CD4-positive, alpha-beta memory T cell (primary cell): ENCODE measurements around the gene POP7. TPM values are rescaled to one million over a fixed set of nuclear protein-coding genes. Genes with fewer than 3 reads are reported as not detected.
"Not testable (repeated sequence)": the region's sequence is repeated elsewhere in the genome, so short reads cannot be mapped to it uniquely, and the experiment has no call there.

Experiments
- CTCF ChIA-PET: fragments of 350-600 bp; sonication (Branson Sonifier 250); formaldehyde crosslinking; loops from one replicate; lab custom pipeline; 2021; ENCODE audit warnings: inconsistent platforms; ENCODE audit not compliant: partially characterized antibody; lab: Charles Lee
- POLR2A ChIA-PET: fragments of 350-600 bp; sonication (Branson Sonifier 250); formaldehyde crosslinking; loops from one replicate; lab custom pipeline; 2021; ENCODE audit not compliant: partially characterized antibody; lab: Charles Lee
- DNase-seq, 5 donors: peaks; one replicate each; pipeline versions ENCODE4 v3.0.0 to v3.0.0-alpha.2; 2020 to 2022; ENCODE audit warnings: mixed read lengths in 1 of 5
- H3K27ac ChIP-seq: one replicate; pipeline ENCODE4 v1.7.0; 2013; ENCODE audit warnings: low read depth, low read length
- H3K27me3 ChIP-seq: 2 replicates; pipeline ENCODE4 v1.7.0; 2013; ENCODE audit warnings: mild to moderate bottlenecking, low read length, moderate library complexity; ENCODE audit not compliant: insufficient read depth
- H3K36me3 ChIP-seq: 2 replicates; pipeline ENCODE4 v1.7.0; 2013; ENCODE audit warnings: mild to moderate bottlenecking, low read length, moderate library complexity; ENCODE audit not compliant: insufficient read depth
- H3K4me1 ChIP-seq: 2 replicates; pipeline ENCODE4 v1.7.0; 2013; ENCODE audit warnings: mild to moderate bottlenecking, low read length, moderate library complexity; ENCODE audit not compliant: insufficient read depth
- H3K4me3 ChIP-seq, 2 donors: one replicate each; pipeline ENCODE4 v1.7.0; 2013; ENCODE audit warnings: low read length in 2 of 2, mild to moderate bottlenecking in 1 of 2
- H3K9me3 ChIP-seq, 2 donors: one replicate each; pipeline ENCODE4 v1.7.0; 2013; ENCODE audit warnings: low read length in 2 of 2, control low read depth in 1 of 2; ENCODE audit not compliant: control insufficient read depth in 1 of 2
- H3K27ac Mint-ChIP-seq, 7 donors: one replicate each; pipeline ENCODE4 v1.8.0; 2020 to 2021; ENCODE audit warnings: mixed read lengths in 7 of 7, mild to moderate bottlenecking in 6 of 7, inconsistent platforms in 3 of 7, moderate library complexity in 3 of 7
- H3K27me3 Mint-ChIP-seq, 2 donors: one replicate each; pipeline ENCODE4 v1.8.0; 2020 to 2021; ENCODE audit warnings: mixed read lengths in 2 of 2
- H3K36me3 Mint-ChIP-seq, 2 donors: one replicate each; pipeline ENCODE4 v1.8.0; 2020 to 2021; ENCODE audit warnings: mixed read lengths in 2 of 2, inconsistent platforms in 1 of 2, mild to moderate bottlenecking in 1 of 2
- H3K4me1 Mint-ChIP-seq, 4 donors: one replicate each; pipeline ENCODE4 v1.8.0; 2020 to 2021; ENCODE audit warnings: mixed read lengths in 4 of 4, mild to moderate bottlenecking in 1 of 4
- H3K4me3 Mint-ChIP-seq, 8 donors: one replicate each; pipeline ENCODE4 v1.8.0; 2020 to 2021; ENCODE audit warnings: mixed read lengths in 8 of 8, mild to moderate bottlenecking in 7 of 8, moderate library complexity in 6 of 8, inconsistent platforms in 3 of 8
- H3K9me3 Mint-ChIP-seq, 8 donors: one replicate each; pipeline ENCODE4 v1.8.0; 2020 to 2021; ENCODE audit warnings: mixed read lengths in 8 of 8, mild to moderate bottlenecking in 5 of 8, inconsistent platforms in 3 of 8, moderate library complexity in 1 of 8
- intact Hi-C: fragments of 100-400 bp; cut with micrococcal nuclease; formaldehyde crosslinking; loops from one replicate; pipeline ENCODE4 v1.15.1; 2023
- polyA plus RNA-seq, 2 donors: library from polyadenylated mRNA; unstranded; fragments of 300-500 nt; fragmentation: Illumina TruSeq; gene quantifications; one replicate each; pipeline ENCODE4 v1.2.3, GENCODE V29; 2021
- total RNA-seq, 2 experiments: library from RNA; stranded (reverse); gene quantifications; one replicate each; pipeline ENCODE4 v1.2.3, GENCODE V29; 2021

The POP7 gene
- total and polyA plus RNA-seq, 4 experiments from 2014 or later: 14.6 to 49.9 (median 29.8) TPM

DNA sequence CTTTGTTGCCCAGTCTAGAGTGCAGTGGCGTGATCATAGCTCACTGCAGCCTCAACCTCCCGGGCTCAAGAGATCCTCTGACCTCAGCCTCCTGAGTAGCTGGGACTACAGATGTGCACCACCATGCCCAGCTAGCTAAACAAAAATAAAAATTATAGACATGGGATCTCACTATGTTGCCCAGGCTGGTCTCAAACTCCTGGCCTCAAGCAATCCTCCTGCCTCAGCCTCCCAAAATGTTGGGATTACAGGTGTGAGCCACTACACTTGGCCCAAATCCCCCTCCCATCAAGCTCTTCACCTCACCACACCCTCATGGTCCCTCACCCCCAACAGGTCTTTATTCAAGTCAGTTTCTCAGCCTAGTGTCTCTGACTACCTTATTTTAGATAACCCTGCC lies 11.2 kb downstream of the POP7 start:
- Mint-ChIP-seq H3K9me3 (peaks cover 0 to 33% (median 12%) of the 10 kb centered on the region in 8 donors), H3K27me3 (peaks cover 14 to 32% of the 10 kb centered on the region in 2 donors)
- CTCF ChIA-PET: interaction anchor here (1.0 to 2.4 kb wide), 4 partner anchors 8 to 13 kb away, joined by 3 to 10 read pairs (median 6); partner anchors contain the start of gene POP7
- H3K27ac Mint-ChIP-seq, H3K4me1 ChIP-seq, intact Hi-C loops, H3K4me1 Mint-ChIP-seq, H3K36me3 ChIP-seq, POLR2A ChIA-PET, H3K36me3 Mint-ChIP-seq, H3K4me3 ChIP-seq, DNase-seq, H3K27ac ChIP-seq, H3K9me3 ChIP-seq, H3K4me3 Mint-ChIP-seq, H3K27me3 ChIP-seq: not testable (repeated sequence)

DNA sequence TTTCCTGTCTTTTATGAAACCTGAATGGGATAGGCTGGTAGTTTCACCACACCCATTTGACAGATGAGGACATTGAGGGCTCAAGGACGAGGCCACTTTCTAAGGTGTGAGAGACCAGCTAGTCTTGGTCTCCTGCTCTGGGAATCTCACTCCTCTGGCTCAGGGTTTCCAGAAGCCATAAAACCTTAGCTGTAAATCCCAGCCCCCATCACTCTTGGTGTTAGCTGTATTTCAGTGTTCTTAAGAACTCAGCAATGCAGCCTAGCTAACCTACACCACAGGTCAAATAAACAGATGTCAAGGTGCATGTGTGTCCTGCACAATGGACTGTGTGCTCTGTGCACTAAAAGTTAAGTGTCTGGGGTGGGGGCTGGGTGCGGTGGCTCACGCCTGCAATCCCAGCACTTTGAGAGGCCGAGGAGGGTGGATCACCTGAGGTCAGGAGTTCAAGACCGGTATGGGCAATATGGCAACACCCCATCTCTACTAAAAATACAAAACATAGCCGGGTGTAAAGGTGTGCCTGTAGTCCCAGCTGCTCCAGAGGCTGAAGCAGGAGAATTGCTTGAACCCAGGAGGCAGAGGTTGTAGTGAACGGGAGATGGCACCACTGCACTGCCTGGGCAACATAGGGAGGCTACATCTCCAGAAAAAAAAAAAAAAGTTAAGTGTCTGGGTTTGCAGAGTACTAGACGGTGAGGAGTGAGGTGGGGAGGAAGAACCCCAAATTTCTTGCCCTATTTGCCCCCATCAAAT lies 13.8 kb downstream of the POP7 start:
- Histone ChIP-seq H3K36me3 (no peaks in the 10 kb centered on the region), H3K9me3 (no peaks in the 10 kb centered on the region), H3K27me3 (peaks cover 8% of the 10 kb centered on the region), H3K4me3 (no peak overlapping the region), H3K4me1 (no peaks in the 10 kb centered on the region), H3K27ac (no peak overlapping the region)
- POLR2A ChIA-PET: no interaction called here
- peaks cover 20 to 46% of the 10 kb centered on the region in 2 donors for H3K27me3 Mint-ChIP-seq
- CTCF ChIA-PET: interaction anchor here (1.9 kb wide), 1 partner anchor 14 kb away, joined by 6 read pairs; the partner anchor contains the start of gene POP7
- peak overlapping the region in 1 of 8 donors; percentile 24 for H3K4me3 Mint-ChIP-seq
- peaks cover 0 to 9% of the 10 kb centered on the region in 2 donors for H3K36me3 Mint-ChIP-seq
- no peak for DNase-seq
- intact Hi-C loops: no loop called here
- H3K4me1 Mint-ChIP-seq: peaks cover 0 to 1% (median 0%) of the 10 kb centered on the region in 4 donors
- no peak overlapping the region for H3K27ac Mint-ChIP-seq
- peaks cover 0 to 33% (median 12%) of the 10 kb centered on the region in 8 donors for H3K9me3 Mint-ChIP-seq

DNA sequence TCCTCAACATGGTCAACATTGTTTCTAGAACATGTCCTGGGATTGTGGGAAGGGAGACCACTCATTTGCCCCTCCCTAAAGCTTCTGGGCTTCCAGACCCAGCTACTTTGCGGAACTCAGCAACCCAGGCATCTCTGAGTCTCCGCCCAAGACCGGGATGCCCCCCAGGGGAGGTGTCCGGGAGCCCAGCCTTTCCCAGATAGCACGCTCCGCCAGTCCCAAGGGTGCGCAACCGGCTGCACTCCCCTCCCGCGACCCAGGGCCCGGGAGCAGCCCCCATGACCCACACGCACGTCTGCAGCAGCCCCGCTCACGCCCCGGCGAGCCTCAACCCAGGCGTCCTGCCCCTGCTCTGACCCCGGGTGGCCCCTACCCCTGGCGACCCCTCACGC lies 14.4 kb downstream of the POP7 start, which contains the start of gene EPO:
EPO (plus strand) TSS at position 190 of the 392 bp plus-strand sequence. CDS start 513 bp downstream, outside the sequence.
- Histone ChIP-seq H3K27ac (no peak within 1 kb of the TSS), H3K4me1 (peaks cover 3% of the 10 kb centered on the region), H3K4me3 (no peak within 1 kb of the TSS), H3K36me3 (no peaks in the 10 kb centered on the region), H3K27me3 (peaks cover 8% of the 10 kb centered on the region), H3K9me3 (no peaks in the 10 kb centered on the region)
- no peak for DNase-seq
- H3K4me3 Mint-ChIP-seq: peak within 1 kb of the TSS in 1 of 8 donors; percentile 24
- H3K9me3 Mint-ChIP-seq: peaks cover 0 to 33% (median 12%) of the 10 kb centered on the region in 8 donors
- ChIA-PET POLR2A (no interaction called here), CTCF (interaction anchor here (1.9 kb wide), 1 partner anchor 15 kb away, joined by 6 read pairs; the partner anchor contains the start of gene POP7)
- peaks cover 0 to 9% of the 10 kb centered on the region in 2 donors for H3K36me3 Mint-ChIP-seq
- no peak within 1 kb of the TSS for H3K27ac Mint-ChIP-seq
- peaks cover 0 to 4% (median 3%) of the 10 kb centered on the region in 4 donors for H3K4me1 Mint-ChIP-seq
- intact Hi-C loops: no loop called here
- H3K27me3 Mint-ChIP-seq: peaks cover 23 to 47% of the 10 kb centered on the region in 2 donors

DNA sequence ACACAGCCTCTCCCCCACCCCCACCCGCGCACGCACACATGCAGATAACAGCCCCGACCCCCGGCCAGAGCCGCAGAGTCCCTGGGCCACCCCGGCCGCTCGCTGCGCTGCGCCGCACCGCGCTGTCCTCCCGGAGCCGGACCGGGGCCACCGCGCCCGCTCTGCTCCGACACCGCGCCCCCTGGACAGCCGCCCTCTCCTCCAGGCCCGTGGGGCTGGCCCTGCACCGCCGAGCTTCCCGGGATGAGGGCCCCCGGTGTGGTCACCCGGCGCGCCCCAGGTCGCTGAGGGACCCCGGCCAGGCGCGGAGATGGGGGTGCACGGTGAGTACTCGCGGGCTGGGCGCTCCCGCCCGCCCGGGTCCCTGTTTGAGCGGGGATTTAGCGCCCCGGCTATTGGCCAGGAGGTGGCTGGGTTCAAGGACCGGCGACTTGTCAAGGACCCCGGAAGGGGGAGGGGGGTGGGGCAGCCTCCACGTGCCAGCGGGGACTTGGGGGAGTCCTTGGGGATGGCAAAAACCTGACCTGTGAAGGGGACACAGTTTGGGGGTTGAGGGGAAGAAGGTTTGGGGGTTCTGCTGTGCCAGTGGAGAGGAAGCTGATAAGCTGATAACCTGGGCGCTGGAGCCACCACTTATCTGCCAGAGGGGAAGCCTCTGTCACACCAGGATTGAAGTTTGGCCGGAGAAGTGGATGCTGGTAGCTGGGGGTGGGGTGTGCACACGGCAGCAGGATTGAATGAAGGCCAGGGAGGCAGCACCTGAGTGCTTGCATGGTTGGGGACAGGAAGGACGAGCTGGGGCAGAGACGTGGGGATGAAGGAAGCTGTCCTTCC lies 15.0 kb downstream of the POP7 start:
- Mint-ChIP-seq H3K27ac (no peak overlapping the region), H3K27me3 (peaks cover 24 to 46% of the 10 kb centered on the region in 2 donors), H3K36me3 (peaks cover 0 to 9% of the 10 kb centered on the region in 2 donors), H3K4me3 (no peak overlapping the region), H3K9me3 (peaks cover 0 to 29% (median 12%) of the 10 kb centered on the region in 8 donors), H3K4me1 (peaks cover 0 to 4% (median 3%) of the 10 kb centered on the region in 4 donors)
- Histone ChIP-seq H3K4me1 (peaks cover 5% of the 10 kb centered on the region), H3K27me3 (peaks cover 8% of the 10 kb centered on the region), H3K27ac (no peak overlapping the region), H3K9me3 (no peaks in the 10 kb centered on the region), H3K36me3 (no peaks in the 10 kb centered on the region), H3K4me3 (no peak overlapping the region)
- intact Hi-C loops: no loop called here
- POLR2A ChIA-PET: no interaction called here
- DNase-seq: no peak
- CTCF ChIA-PET: no interaction called here

DNA sequence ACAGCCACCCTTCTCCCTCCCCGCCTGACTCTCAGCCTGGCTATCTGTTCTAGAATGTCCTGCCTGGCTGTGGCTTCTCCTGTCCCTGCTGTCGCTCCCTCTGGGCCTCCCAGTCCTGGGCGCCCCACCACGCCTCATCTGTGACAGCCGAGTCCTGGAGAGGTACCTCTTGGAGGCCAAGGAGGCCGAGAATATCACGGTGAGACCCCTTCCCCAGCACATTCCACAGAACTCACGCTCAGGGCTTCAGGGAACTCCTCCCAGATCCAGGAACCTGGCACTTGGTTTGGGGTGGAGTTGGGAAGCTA lies 15.5 kb downstream of the POP7 start:
- POLR2A ChIA-PET: no interaction called here

DNA sequence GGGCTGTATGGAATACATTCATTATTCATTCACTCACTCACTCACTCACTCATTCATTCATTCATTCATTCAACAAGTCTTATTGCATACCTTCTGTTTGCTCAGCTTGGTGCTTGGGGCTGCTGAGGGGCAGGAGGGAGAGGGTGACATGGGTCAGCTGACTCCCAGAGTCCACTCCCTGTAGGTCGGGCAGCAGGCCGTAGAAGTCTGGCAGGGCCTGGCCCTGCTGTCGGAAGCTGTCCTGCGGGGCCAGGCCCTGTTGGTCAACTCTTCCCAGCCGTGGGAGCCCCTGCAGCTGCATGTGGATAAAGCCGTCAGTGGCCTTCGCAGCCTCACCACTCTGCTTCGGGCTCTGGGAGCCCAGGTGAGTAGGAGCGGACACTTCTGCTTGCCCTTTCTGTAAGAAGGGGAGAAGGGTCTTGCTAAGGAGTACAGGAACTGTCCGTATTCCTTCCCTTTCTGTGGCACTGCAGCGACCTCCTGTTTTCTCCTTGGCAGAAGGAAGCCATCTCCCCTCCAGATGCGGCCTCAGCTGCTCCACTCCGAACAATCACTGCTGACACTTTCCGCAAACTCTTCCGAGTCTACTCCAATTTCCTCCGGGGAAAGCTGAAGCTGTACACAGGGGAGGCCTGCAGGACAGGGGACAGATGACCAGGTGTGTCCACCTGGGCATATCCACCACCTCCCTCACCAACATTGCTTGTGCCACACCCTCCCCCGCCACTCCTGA lies 16.7 kb downstream of the POP7 start:
- CTCF ChIA-PET: interaction anchor here (1.2 to 5.1 kb wide), 5 partner anchors 13 to 164 kb away, joined by 3 to 47 read pairs (median 4); partner anchors contain the start of gene POP7
- H3K4me3 ChIP-seq: no peak overlapping the region
- H3K27me3 Mint-ChIP-seq: peaks cover 22 to 46% of the 10 kb centered on the region in 2 donors
- H3K9me3 Mint-ChIP-seq: peaks cover 0 to 24% (median 11%) of the 10 kb centered on the region in 8 donors
- peaks cover 5% of the 10 kb centered on the region for H3K4me1 ChIP-seq
- H3K27me3 ChIP-seq: peaks cover 8% of the 10 kb centered on the region
- intact Hi-C loops: no loop called here
- H3K4me1 Mint-ChIP-seq: peaks cover 0 to 4% (median 3%) of the 10 kb centered on the region in 4 donors
- no peak for DNase-seq
- no peaks in the 10 kb centered on the region for H3K36me3 ChIP-seq
- H3K9me3 ChIP-seq: no peaks in the 10 kb centered on the region
- no peak overlapping the region for H3K27ac Mint-ChIP-seq
- POLR2A ChIA-PET: interaction anchor here (1.4 kb wide), 1 partner anchor 17 kb away, joined by 3 read pairs; no protein-coding TSS in a partner anchor
- peaks cover 0 to 6% of the 10 kb centered on the region in 2 donors for H3K36me3 Mint-ChIP-seq
- H3K27ac ChIP-seq: no peak overlapping the region
- H3K4me3 Mint-ChIP-seq: no peak overlapping the region

More for the DNA sequence above, 15.5 kb downstream of the POP7 start:
- Histone ChIP-seq H3K4me1 (peaks cover 5% of the 10 kb centered on the region), H3K36me3 (no peaks in the 10 kb centered on the region), H3K27me3 (peaks cover 8% of the 10 kb centered on the region), H3K27ac (no peak overlapping the region), H3K9me3 (no peaks in the 10 kb centered on the region), H3K4me3 (no peak overlapping the region)
- peaks cover 0 to 9% of the 10 kb centered on the region in 2 donors for H3K36me3 Mint-ChIP-seq
- DNase-seq: no peak
- H3K27ac Mint-ChIP-seq: no peak overlapping the region
- peaks cover 24 to 46% of the 10 kb centered on the region in 2 donors for H3K27me3 Mint-ChIP-seq
- peaks cover 0 to 4% (median 3%) of the 10 kb centered on the region in 4 donors for H3K4me1 Mint-ChIP-seq
- H3K4me3 Mint-ChIP-seq: no peak overlapping the region
- CTCF ChIA-PET: no interaction called here
- peaks cover 0 to 28% (median 12%) of the 10 kb centered on the region in 8 donors for H3K9me3 Mint-ChIP-seq
- intact Hi-C loops: no loop called here
